ENCODE results near the gene ATP2B2. TPM values are rescaled to one million over a fixed set of nuclear protein-coding genes. Genes with fewer than 3 reads are reported as not detected.

Gene ATP2B2
- total RNA-seq, 1 donor from 2014 or later, result 0.06 TPM

- Histone ChIP-seq H3K27ac (no peak overlapping the region), H3K36me3 (no peaks in the 10 kb centered on the region), H3K27me3 (peaks cover 8% of the 10 kb centered on the region), H3K9me3 (no peaks in the 10 kb centered on the region), H3K4me1 (no peaks in the 10 kb centered on the region), H3K4me3 (no peak overlapping the region)
- ATAC-seq (no peak), DNase-seq (no peak)
- no peak for TF ChIP-seq CTCF (IDR thresholded peaks at IDR 0.05)
- intact Hi-C loops (cut with DNase I), result no loop called here
Measured at GRCh38 chr3:10475983-10476382, 29.4 kb downstream of the ATP2B2 start.

GRCh38 chr3:10474847-10475246, 30.5 kb downstream of the ATP2B2 start:
- Histone ChIP-seq H3K27me3 (peaks cover 10% of the 10 kb centered on the region), H3K4me1 (no peaks in the 10 kb centered on the region), H3K9me3 (no peaks in the 10 kb centered on the region), H3K4me3 (no peak overlapping the region), H3K27ac (no peak overlapping the region), H3K36me3 (no peaks in the 10 kb centered on the region)
- DNase-seq (no peak), ATAC-seq (no peak)
- TF ChIP-seq CTCF (IDR thresholded peaks at IDR 0.05), result no peak
- intact Hi-C loops (cut with DNase I), result no loop called here

- intact Hi-C loops (cut with DNase I), result no loop called here
- DNase-seq (no peak), ATAC-seq (no peak)
- Histone ChIP-seq H3K27me3 (peaks cover 10% of the 10 kb centered on the region), H3K4me1 (no peaks in the 10 kb centered on the region), H3K36me3 (no peaks in the 10 kb centered on the region), H3K27ac (no peak overlapping the region), H3K4me3 (no peak overlapping the region), H3K9me3 (no peaks in the 10 kb centered on the region)
- no peak for TF ChIP-seq CTCF (IDR thresholded peaks at IDR 0.05)
Measured at GRCh38 chr3:10474275-10474646, 31.1 kb downstream of the ATP2B2 start.

- Histone ChIP-seq H3K36me3 (no peaks in the 10 kb centered on the region), H3K4me3 (no peak overlapping the region), H3K4me1 (no peaks in the 10 kb centered on the region), H3K9me3 (no peaks in the 10 kb centered on the region), H3K27ac (no peak overlapping the region), H3K27me3 (peaks cover 10% of the 10 kb centered on the region)
- ATAC-seq (no peak), DNase-seq (no peak)
- intact Hi-C loops (cut with DNase I), result no loop called here
- no peak for TF ChIP-seq CTCF (IDR thresholded peaks at IDR 0.05)
Measured at GRCh38 chr3:10473581-10474274, 31.7 kb downstream of the ATP2B2 start.

GRCh38 chr3:10472877-10473440, 32.4 kb downstream of the ATP2B2 start:
- peaks cover 10% of the 10 kb centered on the region for H3K27me3 ChIP-seq
- no peaks in the 10 kb centered on the region for H3K4me1 ChIP-seq

More at GRCh38 chr3:10472877-10473440, 32.4 kb downstream of the ATP2B2 start:
- intact Hi-C loops (cut with DNase I), result no loop called here
- DNase-seq (no peak), ATAC-seq (no peak)
- Histone ChIP-seq H3K27ac (no peak overlapping the region), H3K9me3 (no peaks in the 10 kb centered on the region), H3K36me3 (no peaks in the 10 kb centered on the region), H3K4me3 (no peak overlapping the region)
- TF ChIP-seq CTCF (IDR thresholded peaks at IDR 0.05), result no peak

Data from upper lobe of right lung (tissue), 1 donor.